Thyroid gland (tissue), 4 donors: ENCODE data around the gene SFTPA2.
"Not testable (repeated sequence)": the region's sequence is repeated elsewhere in the genome, so short reads cannot be mapped to it uniquely, and the experiment has no call there.

Source experiments
- CTCF ChIP-seq, 6 experiments: fragments of 200-600 bp in 3 of 6; fragments of 450-650 bp in 3 of 6; sonication (generic) in 3 of 6; IDR thresholded peaks; one replicate each; pipeline ENCODE4 v1.5.1; 2016 to 2019; ENCODE audit warnings: antibody characterized with exemption in 6 of 6, mild to moderate bottlenecking in 2 of 6, inconsistent platforms in 1 of 6, moderate library complexity in 1 of 6
- POLR2A ChIP-seq, 2 donors: fragments of 450-650 bp; IDR thresholded peaks; one replicate each; pipeline ENCODE4 v1.6.1; 2017; ENCODE audit warnings: antibody characterized with exemption in 2 of 2, mild to moderate bottlenecking in 2 of 2, moderate library complexity in 1 of 2

- TF ChIP-seq CTCF, POLR2A (IDR thresholded peaks at IDR 0.05): not testable (repeated sequence)
These were observed 37.7 kb downstream of the SFTPA2 start for GRCh38 chr10:79522464-79522863.
